Measurements from ENCODE around the gene PTPRQ. TPM values are rescaled to one million over a fixed set of nuclear protein-coding genes. Genes with fewer than 3 reads are reported as not detected.

Gene PTPRQ
- total and polyA plus RNA-seq, 11 donors: 0.05 to 4.2 (median 0.20) TPM; not detected in 2

DNA sequence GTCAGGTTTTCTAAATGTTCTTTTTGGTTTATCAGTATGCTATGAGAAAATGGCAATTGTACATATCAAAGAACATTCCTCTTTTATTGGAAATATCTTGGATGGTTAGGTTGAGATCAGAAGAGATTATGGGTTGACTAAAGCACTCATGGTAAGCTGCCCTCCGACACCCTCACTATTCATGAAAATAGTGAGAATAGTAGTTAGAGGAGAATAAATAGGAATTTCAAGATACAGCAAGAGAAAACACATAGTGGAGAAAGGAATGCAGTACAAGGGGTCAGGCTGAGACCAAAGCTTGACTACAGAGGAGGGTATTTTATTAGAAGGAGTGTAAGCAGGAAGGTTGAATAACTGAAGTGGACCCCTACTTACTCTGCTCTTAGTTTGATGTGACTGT is 112.5 kb downstream of the PTPRQ start:
- intact Hi-C loops (cut with DNase I): no loop called here
- DNase-seq (no peak), ATAC-seq (no peak)
- TF ChIP-seq, protein P1, sequence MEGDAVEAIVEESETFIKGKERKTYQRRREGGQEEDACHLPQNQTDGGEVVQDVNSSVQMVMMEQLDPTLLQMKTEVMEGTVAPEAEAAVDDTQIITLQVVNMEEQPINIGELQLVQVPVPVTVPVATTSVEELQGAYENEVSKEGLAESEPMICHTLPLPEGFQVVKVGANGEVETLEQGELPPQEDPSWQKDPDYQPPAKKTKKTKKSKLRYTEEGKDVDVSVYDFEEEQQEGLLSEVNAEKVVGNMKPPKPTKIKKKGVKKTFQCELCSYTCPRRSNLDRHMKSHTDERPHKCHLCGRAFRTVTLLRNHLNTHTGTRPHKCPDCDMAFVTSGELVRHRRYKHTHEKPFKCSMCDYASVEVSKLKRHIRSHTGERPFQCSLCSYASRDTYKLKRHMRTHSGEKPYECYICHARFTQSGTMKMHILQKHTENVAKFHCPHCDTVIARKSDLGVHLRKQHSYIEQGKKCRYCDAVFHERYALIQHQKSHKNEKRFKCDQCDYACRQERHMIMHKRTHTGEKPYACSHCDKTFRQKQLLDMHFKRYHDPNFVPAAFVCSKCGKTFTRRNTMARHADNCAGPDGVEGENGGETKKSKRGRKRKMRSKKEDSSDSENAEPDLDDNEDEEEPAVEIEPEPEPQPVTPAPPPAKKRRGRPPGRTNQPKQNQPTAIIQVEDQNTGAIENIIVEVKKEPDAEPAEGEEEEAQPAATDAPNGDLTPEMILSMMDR (IDR thresholded peaks at IDR 0.05): no peak
- TF ChIP-seq POLR2A (IDR thresholded peaks at IDR 0.05): no peak
- Histone ChIP-seq H3K9me3 (no peaks in the 10 kb centered on the region), H3K27ac (no peak overlapping the region), H3K4me1 (no peaks in the 10 kb centered on the region), H3K27me3 (no peaks in the 10 kb centered on the region), H3K4me3 (no peak overlapping the region), H3K36me3 (no peaks in the 10 kb centered on the region)
- 76 to 89% (median 86%) methylated on average over 1 of the region's 1 CpG for WGBS, 4 donors

DNA sequence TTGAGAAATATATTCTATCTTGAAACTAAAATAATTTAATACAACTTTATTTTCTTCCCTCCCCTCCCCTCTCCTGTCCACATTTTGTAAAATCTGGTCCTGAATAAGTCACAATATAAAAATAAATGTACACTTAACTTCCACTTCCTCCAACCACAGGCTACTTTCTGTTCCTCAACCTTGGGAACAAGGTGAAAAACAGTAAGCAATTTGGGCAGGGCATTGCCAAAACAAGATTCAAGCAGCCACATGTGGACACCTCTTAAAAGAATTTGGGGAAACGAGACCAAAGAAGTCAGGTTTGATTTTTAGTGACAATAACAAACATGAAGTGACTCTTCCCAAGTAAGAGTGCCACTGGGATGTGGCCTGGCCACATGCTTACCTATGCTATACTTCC is 115.7 kb downstream of the PTPRQ start:
- Histone ChIP-seq H3K4me3 (no peak overlapping the region), H3K27me3 (no peaks in the 10 kb centered on the region), H3K36me3 (no peaks in the 10 kb centered on the region), H3K4me1 (peaks cover 0 to under 1% (median 0%) of the 10 kb centered on the region in 12 donors), H3K27ac (no peak overlapping the region), H3K9me3 (no peaks in the 10 kb centered on the region)
- 65 to 76% (median 68%) methylated on average over 1 of the region's 1 CpG for WGBS, 4 donors
- intact Hi-C loops (cut with DNase I): no loop called here
- ATAC-seq (no peak), DNase-seq (no peak)
- no peak for TF ChIP-seq POLR2A (IDR thresholded peaks at IDR 0.05)
- TF ChIP-seq, protein P1 (IDR thresholded peaks at IDR 0.05): no peak

DNA sequence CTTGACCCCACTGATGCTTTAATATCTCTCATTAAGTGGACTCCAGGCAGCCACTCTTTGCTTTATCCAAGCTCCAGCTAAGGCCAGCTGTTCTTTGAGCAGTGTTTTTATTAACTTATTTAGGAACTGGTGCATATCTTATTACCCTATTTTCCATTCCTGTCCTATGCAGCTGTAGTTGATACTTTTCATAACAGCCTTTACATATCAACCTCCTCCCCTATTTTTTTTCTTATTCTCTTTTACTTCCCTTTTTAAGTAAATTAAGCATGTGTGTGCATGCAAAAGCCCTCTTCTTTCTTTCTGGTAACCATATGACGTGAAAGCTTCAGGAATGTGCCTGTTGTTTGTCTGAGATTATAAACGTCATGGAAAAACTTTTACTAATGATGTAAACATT is 121.2 kb downstream of the PTPRQ start:
- Histone ChIP-seq H3K4me1 (peaks cover 0 to 5% (median 0%) of the 10 kb centered on the region in 12 donors), H3K27ac (no peak overlapping the region), H3K9me3 (peaks cover 0 to 7% (median 0%) of the 10 kb centered on the region in 12 donors), H3K36me3 (no peaks in the 10 kb centered on the region), H3K4me3 (no peak overlapping the region), H3K27me3 (no peaks in the 10 kb centered on the region)
- intact Hi-C loops (cut with DNase I): no loop called here
- DNase-seq (no peak), ATAC-seq (no peak)
- no peak for TF ChIP-seq POLR2A (IDR thresholded peaks at IDR 0.05)
- TF ChIP-seq, protein P1 (IDR thresholded peaks at IDR 0.05): no peak
- WGBS, 4 donors: 37 to 47% (median 42%) methylated on average over 2 of the region's 2 CpGs

DNA sequence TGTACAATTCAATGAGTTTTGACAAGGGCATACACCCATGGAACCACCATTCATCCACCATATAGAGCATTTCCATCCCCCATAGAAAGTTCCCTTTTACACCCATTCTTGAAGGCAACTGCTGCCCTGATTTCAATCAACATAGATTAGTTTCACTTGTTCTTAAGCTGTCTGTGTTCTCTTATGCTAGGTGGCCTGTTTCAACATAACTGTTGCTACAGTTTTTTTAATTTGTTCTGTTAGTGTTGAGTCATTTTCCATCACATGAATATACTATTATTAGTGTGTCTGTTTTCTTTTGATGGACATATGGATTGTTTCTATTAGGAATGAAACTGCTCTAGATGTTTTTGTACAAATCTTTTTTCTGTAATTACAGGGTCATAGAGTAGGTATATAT is 123.4 kb downstream of the PTPRQ start:
- no peak for ATAC-seq

More for the DNA sequence above, 123.4 kb downstream of the PTPRQ start:
- Histone ChIP-seq H3K4me3 (no peak overlapping the region), H3K27ac (no peak overlapping the region), H3K27me3 (no peaks in the 10 kb centered on the region), H3K9me3 (peaks cover 0 to 16% (median 0%) of the 10 kb centered on the region in 12 donors), H3K4me1 (peaks cover 0 to 5% (median 0%) of the 10 kb centered on the region in 12 donors), H3K36me3 (no peaks in the 10 kb centered on the region)
- DNase-seq: no peak
- intact Hi-C loops (cut with DNase I): no loop called here
- TF ChIP-seq, protein P1 (IDR thresholded peaks at IDR 0.05): no peak
- TF ChIP-seq POLR2A (IDR thresholded peaks at IDR 0.05): no peak
